GM12873 (cell line): ENCODE measurements around the gene RNF220.

ENCODE experiments used
- TF ChIP-seq, protein P1 (sequence below): IDR thresholded peaks from 2 replicates; pipeline ENCODE4 v1.5.1; 2012; ENCODE audit warnings: low read depth, mild to moderate bottlenecking, moderate library complexity, low read length, control low read depth; ENCODE audit not compliant: insufficient read depth; ENCODE audit errors: missing control alignments

RNF220 gene

GRCh38 chr1:44390277-44390676 is 14.8 kb upstream of the RNF220 start:
- TF ChIP-seq, protein P1, sequence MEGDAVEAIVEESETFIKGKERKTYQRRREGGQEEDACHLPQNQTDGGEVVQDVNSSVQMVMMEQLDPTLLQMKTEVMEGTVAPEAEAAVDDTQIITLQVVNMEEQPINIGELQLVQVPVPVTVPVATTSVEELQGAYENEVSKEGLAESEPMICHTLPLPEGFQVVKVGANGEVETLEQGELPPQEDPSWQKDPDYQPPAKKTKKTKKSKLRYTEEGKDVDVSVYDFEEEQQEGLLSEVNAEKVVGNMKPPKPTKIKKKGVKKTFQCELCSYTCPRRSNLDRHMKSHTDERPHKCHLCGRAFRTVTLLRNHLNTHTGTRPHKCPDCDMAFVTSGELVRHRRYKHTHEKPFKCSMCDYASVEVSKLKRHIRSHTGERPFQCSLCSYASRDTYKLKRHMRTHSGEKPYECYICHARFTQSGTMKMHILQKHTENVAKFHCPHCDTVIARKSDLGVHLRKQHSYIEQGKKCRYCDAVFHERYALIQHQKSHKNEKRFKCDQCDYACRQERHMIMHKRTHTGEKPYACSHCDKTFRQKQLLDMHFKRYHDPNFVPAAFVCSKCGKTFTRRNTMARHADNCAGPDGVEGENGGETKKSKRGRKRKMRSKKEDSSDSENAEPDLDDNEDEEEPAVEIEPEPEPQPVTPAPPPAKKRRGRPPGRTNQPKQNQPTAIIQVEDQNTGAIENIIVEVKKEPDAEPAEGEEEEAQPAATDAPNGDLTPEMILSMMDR = no peak

- TF ChIP-seq, protein P1 = no peak
Observed at GRCh38 chr1:44401256-44402228, 3.5 kb upstream of the RNF220 start.

GRCh38 chr1:44405798-44406736 is 1.0 kb downstream of the RNF220 start:
- TF ChIP-seq, protein P1 = no peak

DNA sequence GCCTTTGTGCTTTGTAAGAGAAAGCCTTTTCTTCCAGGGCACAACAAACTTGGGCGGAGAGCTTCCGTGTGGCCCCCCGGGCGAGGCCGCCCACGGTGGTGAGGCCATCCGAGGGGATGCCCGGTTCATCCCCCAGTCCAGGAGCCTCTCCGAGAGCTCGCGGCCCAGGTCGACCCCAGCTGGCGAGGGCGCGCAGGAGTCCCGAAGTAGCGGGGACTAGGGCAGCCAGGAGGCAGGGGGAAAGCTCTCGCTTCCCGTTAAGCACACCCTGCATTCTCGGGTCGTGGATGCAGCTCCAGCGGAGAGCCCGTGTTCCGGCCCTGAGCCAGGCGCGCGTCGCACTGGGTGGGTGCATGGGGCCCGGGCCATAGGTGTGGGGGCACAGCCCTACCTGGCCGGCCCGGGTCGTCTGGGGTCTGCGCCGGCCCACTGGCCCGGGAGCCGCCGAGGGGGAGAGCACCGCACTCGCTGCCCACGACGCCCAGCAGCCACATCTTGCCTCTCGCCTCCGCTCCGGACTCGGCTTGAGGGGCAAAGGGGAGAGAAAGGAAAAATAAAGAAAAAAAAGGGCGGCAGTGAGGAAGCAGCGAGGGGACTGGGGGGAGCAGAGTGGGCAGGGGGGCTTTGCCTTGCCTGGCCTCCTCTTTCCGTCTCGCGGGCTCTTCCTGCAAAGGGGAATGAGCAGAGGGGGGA is 1.8 kb downstream of the RNF220 start:
- TF ChIP-seq, protein P1 = no peak

DNA sequence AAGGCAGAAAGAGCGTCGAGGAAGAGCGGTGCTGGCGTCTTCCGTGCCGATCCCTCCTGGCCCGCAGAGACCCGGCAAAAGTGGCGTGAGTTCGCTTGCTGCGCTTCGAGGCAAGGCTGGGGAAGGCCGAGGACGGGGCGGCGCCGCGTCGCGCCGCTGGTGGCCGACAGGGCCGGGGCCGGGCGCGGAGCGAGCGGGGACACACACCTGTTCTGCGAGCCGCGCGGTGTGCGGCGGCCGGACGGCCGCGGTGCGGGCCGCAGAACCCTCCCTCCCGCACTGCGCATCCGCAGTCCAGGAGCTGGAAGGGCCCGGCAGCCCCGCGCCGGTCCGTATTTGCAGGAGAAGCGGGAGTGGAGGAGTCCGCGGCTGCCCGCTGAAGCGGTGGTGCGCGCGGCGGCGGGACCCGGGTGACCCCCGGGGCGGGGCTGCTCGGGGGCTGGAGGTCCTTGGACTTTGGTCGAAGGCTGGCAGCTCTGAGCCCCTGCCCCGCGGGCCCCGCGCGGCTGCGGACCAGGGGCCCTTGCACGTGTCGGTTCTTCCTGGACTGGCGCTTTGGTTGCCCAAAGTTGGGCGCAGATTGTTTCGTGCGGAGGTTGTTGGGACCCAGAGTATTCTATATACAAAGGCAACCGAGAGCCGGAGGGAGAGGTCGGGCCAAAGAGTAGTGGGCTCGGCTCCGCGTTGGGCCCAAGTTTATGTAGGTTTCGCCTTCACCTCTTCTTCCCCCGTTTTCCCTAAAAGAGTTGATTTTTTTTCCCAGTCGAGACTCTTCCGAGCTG is 2.6 kb downstream of the RNF220 start:
- TF ChIP-seq, protein P1 = no peak

DNA sequence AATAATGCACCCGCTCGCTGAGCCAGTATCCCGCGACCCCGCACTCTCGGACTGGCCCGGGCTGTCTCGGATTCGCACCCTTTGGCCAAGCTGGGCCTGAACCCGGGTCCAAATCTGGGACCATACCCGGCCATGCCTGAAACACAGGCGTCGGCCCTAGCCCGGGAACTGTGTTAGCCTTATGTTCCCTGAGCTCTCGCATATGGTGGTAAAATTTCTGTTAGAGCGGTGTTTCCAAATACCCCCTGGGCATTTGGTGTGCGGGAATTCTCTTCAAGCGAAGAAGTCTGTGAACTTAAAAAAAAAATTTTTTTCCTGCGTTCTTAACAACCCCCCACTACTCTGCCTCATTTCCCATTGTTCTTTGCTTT is 3.1 kb downstream of the RNF220 start:
- TF ChIP-seq, protein P1 = no peak
